ENCODE results near the gene SLC6A11. TPM values are rescaled to one million over a fixed set of nuclear protein-coding genes. Genes with fewer than 3 reads are reported as not detected.

The SLC6A11 gene
- total RNA-seq, 1 donor = not detected

GRCh38 chr3:10875914-10876313 is 59.9 kb downstream of the SLC6A11 start:
- DNase-seq (ENCODE audit: low read depth) = no peak
- no peak overlapping the region for H3K4me3 ChIP-seq (ENCODE audit: low read depth, low read length)

GRCh38 chr3:10876661-10877060 is 60.6 kb downstream of the SLC6A11 start:
- H3K4me3 ChIP-seq (ENCODE audit: low read depth, low read length) = no peak overlapping the region
- TF ChIP-seq CTCF (IDR thresholded peaks at IDR 0.05; ENCODE audit: insufficient read depth, low read depth, low read length) = no peak
- DNase-seq (ENCODE audit: low read depth) = no peak

More at GRCh38 chr3:10875914-10876313, 59.9 kb downstream of the SLC6A11 start:
- TF ChIP-seq CTCF (IDR thresholded peaks at IDR 0.05; ENCODE audit: insufficient read depth, low read depth, low read length) = no peak

GRCh38 chr3:10882851-10883250 is 66.8 kb downstream of the SLC6A11 start:
- TF ChIP-seq CTCF (IDR thresholded peaks at IDR 0.05; ENCODE audit: insufficient read depth, low read depth, low read length) = no peak
- no peak for DNase-seq (ENCODE audit: low read depth)

GRCh38 chr3:10883478-10884234 is 67.6 kb downstream of the SLC6A11 start:
- no peak for DNase-seq (ENCODE audit: low read depth)
- peak; percentile 38 for TF ChIP-seq CTCF (IDR thresholded peaks at IDR 0.05; ENCODE audit: insufficient read depth, low read depth, low read length)
- H3K4me3 ChIP-seq (ENCODE audit: low read depth, low read length) = no peak overlapping the region

More at GRCh38 chr3:10882851-10883250, 66.8 kb downstream of the SLC6A11 start:
- no peak overlapping the region for H3K4me3 ChIP-seq (ENCODE audit: low read depth, low read length)

GRCh38 chr3:10887015-10887414 is 71.0 kb downstream of the SLC6A11 start:
- no peak for DNase-seq (ENCODE audit: low read depth)
- TF ChIP-seq CTCF (IDR thresholded peaks at IDR 0.05; ENCODE audit: insufficient read depth, low read depth, low read length) = no peak
- no peak overlapping the region for H3K4me3 ChIP-seq (ENCODE audit: low read depth, low read length)

GRCh38 chr3:10888518-10889090 is 72.6 kb downstream of the SLC6A11 start:
- H3K4me3 ChIP-seq (ENCODE audit: low read depth, low read length) = no peak overlapping the region
- no peak for DNase-seq (ENCODE audit: low read depth)
- no peak for TF ChIP-seq CTCF (IDR thresholded peaks at IDR 0.05; ENCODE audit: insufficient read depth, low read depth, low read length)

Data from fibroblast of villous mesenchyme (primary cell).